Sigmoid colon (tissue), 4 donors: ENCODE measurements around the gene PRSS27.

ENCODE experiments used
- CTCF ChIP-seq, 4 experiments: fragments of 450-650 bp in 3 of 4; fragments of 200-600 bp in 1 of 4; IDR thresholded peaks; one replicate each; pipeline ENCODE4 v1.5.1; 2016 to 2019; ENCODE audit warnings: antibody characterized with exemption in 4 of 4, mild to moderate bottlenecking in 3 of 4, moderate library complexity in 2 of 4
- EP300 ChIP-seq, 4 donors: sonication (generic); formaldehyde crosslinking; IDR thresholded peaks; one replicate each; pipeline ENCODE4 v1.6.1; 2017; ENCODE audit warnings: antibody characterized with exemption in 4 of 4

GRCh38 chr16:2699791-2700600 is 20.0 kb downstream of the PRSS27 start:
- TF ChIP-seq EP300 (IDR thresholded peaks at IDR 0.05) (no peak), CTCF (IDR thresholded peaks at IDR 0.05) (no peak)
